ENCODE measurements around the gene AK8. TPM values are rescaled to one million over a fixed set of nuclear protein-coding genes. Genes with fewer than 3 reads are reported as not detected.
"Not testable (repeated sequence)": the region's sequence is repeated elsewhere in the genome, so short reads cannot be mapped to it uniquely, and the experiment has no call there.

Gene AK8
- total RNA-seq, 1 experiment from 2014 or later = 2.5 TPM

GRCh38 chr9:132711152-132711551 lies 166.9 kb downstream of the AK8 start:
- BruUV-seq (replicated peaks); H3K9me3 ChIP-seq (ENCODE audit: control insufficient read depth in 1 of 2, insufficient read depth in 1 of 2, low read depth in 1 of 2, low read length in 2 of 2); H3K4me3 ChIP-seq (replicated peaks in 1 of 2; ENCODE audit: low read depth in 1 of 2, low read length in 2 of 2); H3K79me2 ChIP-seq (ENCODE audit: insufficient read depth, low read length); H3K27me3 ChIP-seq (ENCODE audit: insufficient read depth, low read length); H3K27ac ChIP-seq (ENCODE audit: low read depth, low read length); DNase-seq (ENCODE audit: low read depth, low spot score); H3K36me3 ChIP-seq (ENCODE audit: control insufficient read depth in 1 of 2, insufficient read depth in 2 of 2, low read length in 2 of 2); H2AFZ ChIP-seq (ENCODE audit: low read depth, low read length, poor library complexity, severe bottlenecking); intact Hi-C loops (cut with micrococcal nuclease); POLR2A ChIA-PET; H3K9ac ChIP-seq (ENCODE audit: low read length); H3K4me2 ChIP-seq (ENCODE audit: low read length); H4K20me1 ChIP-seq (ENCODE audit: insufficient read depth); RAD21 ChIA-PET (ENCODE audit: low non-redundant PET in 1 of 2, low total read pairs in 2 of 2, uncharacterized antibody in 2 of 2, unreplicated experiment in 2 of 2); CTCF ChIA-PET; H3K9me2 ChIP-seq (ENCODE audit: insufficient read depth); H3K4me1 ChIP-seq (ENCODE audit: control insufficient read depth in 1 of 2, insufficient read depth in 2 of 2, low read length in 2 of 2); ATAC-seq: not testable (repeated sequence)

GRCh38 chr9:132710333-132710732 lies 167.8 kb downstream of the AK8 start:
- Histone ChIP-seq H4K20me1 (ENCODE audit: insufficient read depth) (no peaks in the 10 kb centered on the region), H3K9me2 (ENCODE audit: insufficient read depth) (no peaks in the 10 kb centered on the region), H3K27me3 (ENCODE audit: insufficient read depth, low read length) (no peaks in the 10 kb centered on the region), H3K4me1 (ENCODE audit: control insufficient read depth in 1 of 2, insufficient read depth in 2 of 2, low read length in 2 of 2) (no peaks in the 10 kb centered on the region), H3K9ac (ENCODE audit: low read length) (no peak overlapping the region), H3K4me2 (ENCODE audit: low read length) (no peak overlapping the region), H3K36me3 (ENCODE audit: control insufficient read depth in 1 of 2, insufficient read depth in 2 of 2, low read length in 2 of 2) (no peaks in the 10 kb centered on the region), H2AFZ (ENCODE audit: low read depth, low read length, poor library complexity, severe bottlenecking) (no peak overlapping the region), H3K79me2 (ENCODE audit: insufficient read depth, low read length) (no peaks in the 10 kb centered on the region), H3K9me3 (ENCODE audit: control insufficient read depth in 1 of 2, insufficient read depth in 1 of 2, low read depth in 1 of 2, low read length in 2 of 2) (no peaks in the 10 kb centered on the region), H3K4me3 (replicated peaks in 1 of 2; ENCODE audit: low read depth in 1 of 2, low read length in 2 of 2) (no peak overlapping the region), H3K27ac (ENCODE audit: low read depth, low read length) (no peak overlapping the region)
- intact Hi-C loops (cut with micrococcal nuclease) = no loop called here
- ATAC-seq (no peak), DNase-seq (ENCODE audit: low read depth, low spot score) (no peak)
- ChIA-PET CTCF (no interaction called here), POLR2A (no interaction called here), RAD21 (ENCODE audit: low non-redundant PET in 1 of 2, low total read pairs in 2 of 2, uncharacterized antibody in 2 of 2, unreplicated experiment in 2 of 2) (no interaction called here)
- no TSS peak for BruUV-seq (replicated peaks)
- TF ChIP-seq YY1 (IDR thresholded peaks at IDR 0.05; ENCODE audit: extremely low read depth, insufficient replicate concordance, low read depth, low read length) = no peak
- TF ChIP-seq SRF (IDR thresholded peaks at IDR 0.05; ENCODE audit: low read depth) = no peak
- TF ChIP-seq ZNF274 (IDR thresholded peaks at IDR 0.05; ENCODE audit: low read depth, low read length) = no peak
- TF ChIP-seq TCF7L2 (IDR thresholded peaks at IDR 0.05; ENCODE audit: borderline replicate concordance, extremely low read depth, insufficient read depth, insufficient read length) = no peak
- no peak for TF ChIP-seq ZFX (IDR thresholded peaks at IDR 0.05)
- TF ChIP-seq JUND (IDR thresholded peaks at IDR 0.05) = no peak
- no peak for TF ChIP-seq POLR2AphosphoS5 (IDR thresholded peaks at IDR 0.05; ENCODE audit: low read depth, low read length)
- TF ChIP-seq ATF3 (IDR thresholded peaks at IDR 0.05) = no peak
- TF ChIP-seq SIN3A (IDR thresholded peaks at IDR 0.05; ENCODE audit: low read depth) = no peak
- no peak for TF ChIP-seq EZH2phosphoT487 (IDR thresholded peaks at IDR 0.05; ENCODE audit: borderline replicate concordance)
- TF ChIP-seq CTCF (IDR thresholded peaks at IDR 0.05 in 2 of 3, conservative IDR thresholded peaks at IDR 0.05 in 1 of 3; ENCODE audit: borderline replicate concordance in 1 of 3, insufficient read depth in 1 of 3, low read depth in 2 of 3, low read length in 2 of 3) = no peak
- TF ChIP-seq CBX3 (IDR thresholded peaks at IDR 0.05; ENCODE audit: low read depth) = no peak
- TF ChIP-seq FOSL1 (IDR thresholded peaks at IDR 0.05; ENCODE audit: low read depth) = no peak
- TF ChIP-seq SP1 (IDR thresholded peaks at IDR 0.05; ENCODE audit: low read depth) = no peak
- TF ChIP-seq RAD21 (IDR thresholded peaks at IDR 0.05; ENCODE audit: low read depth) = no peak
- no peak for TF ChIP-seq REST (IDR thresholded peaks at IDR 0.05; ENCODE audit: low read depth)
- TF ChIP-seq ELF1 (IDR thresholded peaks at IDR 0.05; ENCODE audit: borderline replicate concordance, low read depth) = no peak
